Measurements from ENCODE around the gene SLC25A21. TPM values are rescaled to one million over a fixed set of nuclear protein-coding genes. Genes with fewer than 3 reads are reported as not detected.

The SLC25A21 gene
- total and polyA plus RNA-seq, 10 of the 15 experiments (the other 5 are each of a cell fraction or from before 2014, with no cell fraction given) = 0.06 to 0.72 (median 0.17) TPM; not detected in 3

- FAIRE-seq = no peak
- H3K4me2 ChIP-seq (ENCODE audit: control insufficient read depth, insufficient read depth) = no peak overlapping the region
- TF ChIP-seq TAF1 (IDR thresholded peaks at IDR 0.05; ENCODE audit: borderline replicate concordance, low read depth, low read length) = no peak
- no peak for TF ChIP-seq KAT2A (conservative IDR thresholded peaks at IDR 0.05; ENCODE audit: control insufficient read depth, low read depth, low read length)
- TF ChIP-seq ZNF687 (IDR thresholded peaks at IDR 0.05) = no peak
- no peak for TF ChIP-seq SMAD5 (IDR thresholded peaks at IDR 0.05; ENCODE audit: low read depth)
- TF ChIP-seq TBL1XR1 (IDR thresholded peaks at IDR 0.05; ENCODE audit: low read depth, low read length) = no peak
- TF ChIP-seq ZNF274 (IDR thresholded peaks at IDR 0.05; ENCODE audit: insufficient read depth, insufficient read length) = no peak
- no peak for TF ChIP-seq RELB (IDR thresholded peaks at IDR 0.05; ENCODE audit: low read depth)
- no peak for TF ChIP-seq MEF2B (IDR thresholded peaks at IDR 0.05; ENCODE audit: partially characterized antibody, poor library complexity, severe bottlenecking)
- TF ChIP-seq CTCF (IDR thresholded peaks at IDR 0.05 in 2 of 3, conservative IDR thresholded peaks at IDR 0.05 in 1 of 3; ENCODE audit: control insufficient read depth in 2 of 3, extremely low read depth in 1 of 3, insufficient read depth in 1 of 3, low read depth in 3 of 3, low read length in 3 of 3) = no peak
- TF ChIP-seq FOXM1 (IDR thresholded peaks at IDR 0.05; ENCODE audit: low read depth, low read length) = no peak
- no peak for TF ChIP-seq JUNB (IDR thresholded peaks at IDR 0.05)
- no peak for TF ChIP-seq ELK1 (IDR thresholded peaks at IDR 0.05; ENCODE audit: low read depth, low read length)
- no peak for TF ChIP-seq IKZF2 (IDR thresholded peaks at IDR 0.05)
- TF ChIP-seq EZH2 (IDR thresholded peaks at IDR 0.05; ENCODE audit: borderline replicate concordance, control insufficient read depth, low read depth, low read length) = no peak
Measured at GRCh38 chr14:37116933-37117849, 55.2 kb downstream of the SLC25A21 start.

More at GRCh38 chr14:37116933-37117849, 55.2 kb downstream of the SLC25A21 start:
- Histone ChIP-seq H3K9ac (ENCODE audit: control insufficient read depth, insufficient read depth, low read length) (no peak overlapping the region), H3K27me3 (replicated peaks in 1 of 2; ENCODE audit: control insufficient read depth in 2 of 2, insufficient read depth in 2 of 2, low read length in 1 of 2) (no peaks in the 10 kb centered on the region), H3K4me3 (no peak overlapping the region), H4K20me1 (ENCODE audit: control insufficient read depth, insufficient read depth) (no peaks in the 10 kb centered on the region), H3K9me3 (replicated peaks; ENCODE audit: control insufficient read depth, insufficient read depth, low read length) (no peaks in the 10 kb centered on the region), H2AFZ (ENCODE audit: control insufficient read depth, low read depth, low read length) (no peak overlapping the region), H3K36me3 (ENCODE audit: control insufficient read depth in 2 of 2, insufficient read depth in 2 of 2, low read length in 1 of 2) (no peaks in the 10 kb centered on the region), H3K79me2 (ENCODE audit: control insufficient read depth, insufficient read depth, low read length) (no peaks in the 10 kb centered on the region), H3K27ac (ENCODE audit: control insufficient read depth, insufficient read depth) (no peak overlapping the region), H3K4me1 (ENCODE audit: control insufficient read depth, insufficient read depth, low read length) (no peaks in the 10 kb centered on the region)
- DNase-seq (ENCODE audit: low read depth, low spot score) (no peak), ATAC-seq (no peak)
- no TSS peak for BruUV-seq (replicated peaks)
- ChIA-PET SMC1A (ENCODE audit: uncharacterized antibody, unreplicated experiment) (interaction anchor here (0.7 to 1.2 kb wide), 2 partner anchors 12 to 92 kb away, joined by 3 read pairs; no protein-coding TSS in a partner anchor), POLR2A (no interaction called here), CTCF (interaction anchor here (1.3 kb wide), 1 partner anchor 113 kb away, joined by 3 read pairs; no protein-coding TSS in a partner anchor), RAD21 (ENCODE audit: unreplicated experiment) (no interaction called here)
- in situ Hi-C loops (cut with MboI) = no loop called here
- 25% methylated on average over 5 of the region's 5 CpGs for WGBS (ENCODE audit: insufficient coverage, insufficient replicate concordance, low lambda C conversion rate, missing lambda C conversion rate)
- intact Hi-C loops (cut with micrococcal nuclease; ENCODE audit: unreplicated experiment) = no loop called here

Measured in GM12878 (cell line).